Measurements from ENCODE around the gene COL6A2. TPM values are rescaled to one million over a fixed set of nuclear protein-coding genes. Genes with fewer than 3 reads are reported as not detected.
"Not testable (repeated sequence)": the region's sequence is repeated elsewhere in the genome, so short reads cannot be mapped to it uniquely, and the experiment has no call there.

COL6A2 gene
- total and polyA plus RNA-seq, 2 experiments from 2014 or later: 28.4 to 89.2 TPM

DNA sequence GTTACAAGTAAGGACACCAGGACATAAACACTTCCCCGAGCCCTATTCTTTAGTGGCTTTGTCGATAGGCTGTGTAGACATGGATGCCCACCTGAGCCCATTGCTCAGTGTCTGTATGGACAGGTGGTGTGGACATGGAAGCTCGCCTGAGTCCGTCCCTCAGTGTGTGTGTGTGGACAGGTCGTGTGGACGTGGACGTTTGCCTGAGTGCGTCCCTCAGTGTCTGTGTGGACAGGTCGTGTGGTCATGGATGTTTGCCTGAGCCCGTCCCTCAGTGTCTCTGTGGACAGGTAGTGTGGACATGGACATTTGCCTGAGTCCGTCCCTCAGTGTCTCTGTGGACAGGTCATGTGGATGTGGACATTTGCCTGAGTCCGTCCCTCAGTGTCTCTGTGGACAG, 38.7 kb upstream of the COL6A2 start (continued):
- TF ChIP-seq, protein P1, sequence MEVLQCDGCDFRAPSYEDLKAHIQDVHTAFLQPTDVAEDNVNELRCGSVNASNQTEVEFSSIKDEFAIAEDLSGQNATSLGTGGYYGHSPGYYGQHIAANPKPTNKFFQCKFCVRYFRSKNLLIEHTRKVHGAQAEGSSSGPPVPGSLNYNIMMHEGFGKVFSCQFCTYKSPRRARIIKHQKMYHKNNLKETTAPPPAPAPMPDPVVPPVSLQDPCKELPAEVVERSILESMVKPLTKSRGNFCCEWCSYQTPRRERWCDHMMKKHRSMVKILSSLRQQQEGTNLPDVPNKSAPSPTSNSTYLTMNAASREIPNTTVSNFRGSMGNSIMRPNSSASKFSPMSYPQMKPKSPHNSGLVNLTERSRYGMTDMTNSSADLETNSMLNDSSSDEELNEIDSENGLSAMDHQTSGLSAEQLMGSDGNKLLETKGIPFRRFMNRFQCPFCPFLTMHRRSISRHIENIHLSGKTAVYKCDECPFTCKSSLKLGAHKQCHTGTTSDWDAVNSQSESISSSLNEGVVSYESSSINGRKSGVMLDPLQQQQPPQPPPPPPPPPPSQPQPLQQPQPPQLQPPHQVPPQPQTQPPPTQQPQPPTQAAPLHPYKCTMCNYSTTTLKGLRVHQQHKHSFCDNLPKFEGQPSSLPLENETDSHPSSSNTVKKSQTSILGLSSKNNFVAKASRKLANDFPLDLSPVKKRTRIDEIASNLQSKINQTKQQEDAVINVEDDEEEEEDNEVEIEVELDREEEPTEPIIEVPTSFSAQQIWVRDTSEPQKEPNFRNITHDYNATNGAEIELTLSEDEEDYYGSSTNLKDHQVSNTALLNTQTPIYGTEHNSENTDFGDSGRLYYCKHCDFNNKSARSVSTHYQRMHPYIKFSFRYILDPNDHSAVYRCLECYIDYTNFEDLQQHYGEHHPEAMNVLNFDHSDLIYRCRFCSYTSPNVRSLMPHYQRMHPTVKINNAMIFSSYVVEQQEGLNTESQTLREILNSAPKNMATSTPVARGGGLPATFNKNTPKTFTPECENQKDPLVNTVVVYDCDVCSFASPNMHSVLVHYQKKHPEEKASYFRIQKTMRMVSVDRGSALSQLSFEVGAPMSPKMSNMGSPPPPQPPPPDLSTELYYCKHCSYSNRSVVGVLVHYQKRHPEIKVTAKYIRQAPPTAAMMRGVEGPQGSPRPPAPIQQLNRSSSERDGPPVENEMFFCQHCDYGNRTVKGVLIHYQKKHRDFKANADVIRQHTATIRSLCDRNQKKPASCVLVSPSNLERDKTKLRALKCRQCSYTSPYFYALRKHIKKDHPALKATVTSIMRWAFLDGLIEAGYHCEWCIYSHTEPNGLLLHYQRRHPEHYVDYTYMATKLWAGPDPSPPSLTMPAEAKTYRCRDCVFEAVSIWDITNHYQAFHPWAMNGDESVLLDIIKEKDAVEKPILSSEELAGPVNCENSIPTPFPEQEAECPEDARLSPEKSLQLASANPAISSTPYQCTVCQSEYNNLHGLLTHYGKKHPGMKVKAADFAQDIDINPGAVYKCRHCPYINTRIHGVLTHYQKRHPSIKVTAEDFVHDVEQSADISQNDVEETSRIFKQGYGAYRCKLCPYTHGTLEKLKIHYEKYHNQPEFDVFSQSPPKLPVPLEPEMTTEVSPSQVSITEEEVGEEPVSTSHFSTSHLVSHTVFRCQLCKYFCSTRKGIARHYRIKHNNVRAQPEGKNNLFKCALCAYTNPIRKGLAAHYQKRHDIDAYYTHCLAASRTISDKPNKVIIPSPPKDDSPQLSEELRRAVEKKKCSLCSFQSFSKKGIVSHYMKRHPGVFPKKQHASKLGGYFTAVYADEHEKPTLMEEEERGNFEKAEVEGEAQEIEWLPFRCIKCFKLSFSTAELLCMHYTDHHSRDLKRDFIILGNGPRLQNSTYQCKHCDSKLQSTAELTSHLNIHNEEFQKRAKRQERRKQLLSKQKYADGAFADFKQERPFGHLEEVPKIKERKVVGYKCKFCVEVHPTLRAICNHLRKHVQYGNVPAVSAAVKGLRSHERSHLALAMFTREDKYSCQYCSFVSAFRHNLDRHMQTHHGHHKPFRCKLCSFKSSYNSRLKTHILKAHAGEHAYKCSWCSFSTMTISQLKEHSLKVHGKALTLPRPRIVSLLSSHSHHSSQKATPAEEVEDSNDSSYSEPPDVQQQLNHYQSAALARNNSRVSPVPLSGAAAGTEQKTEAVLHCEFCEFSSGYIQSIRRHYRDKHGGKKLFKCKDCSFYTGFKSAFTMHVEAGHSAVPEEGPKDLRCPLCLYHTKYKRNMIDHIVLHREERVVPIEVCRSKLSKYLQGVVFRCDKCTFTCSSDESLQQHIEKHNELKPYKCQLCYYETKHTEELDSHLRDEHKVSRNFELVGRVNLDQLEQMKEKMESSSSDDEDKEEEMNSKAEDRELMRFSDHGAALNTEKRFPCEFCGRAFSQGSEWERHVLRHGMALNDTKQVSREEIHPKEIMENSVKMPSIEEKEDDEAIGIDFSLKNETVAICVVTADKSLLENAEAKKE (CRISPR knock-in tag; IDR thresholded peaks at IDR 0.05): no peak
- TF ChIP-seq EZH2phosphoT487 (IDR thresholded peaks at IDR 0.05; ENCODE audit: unreplicated experiment): no peak

DNA sequence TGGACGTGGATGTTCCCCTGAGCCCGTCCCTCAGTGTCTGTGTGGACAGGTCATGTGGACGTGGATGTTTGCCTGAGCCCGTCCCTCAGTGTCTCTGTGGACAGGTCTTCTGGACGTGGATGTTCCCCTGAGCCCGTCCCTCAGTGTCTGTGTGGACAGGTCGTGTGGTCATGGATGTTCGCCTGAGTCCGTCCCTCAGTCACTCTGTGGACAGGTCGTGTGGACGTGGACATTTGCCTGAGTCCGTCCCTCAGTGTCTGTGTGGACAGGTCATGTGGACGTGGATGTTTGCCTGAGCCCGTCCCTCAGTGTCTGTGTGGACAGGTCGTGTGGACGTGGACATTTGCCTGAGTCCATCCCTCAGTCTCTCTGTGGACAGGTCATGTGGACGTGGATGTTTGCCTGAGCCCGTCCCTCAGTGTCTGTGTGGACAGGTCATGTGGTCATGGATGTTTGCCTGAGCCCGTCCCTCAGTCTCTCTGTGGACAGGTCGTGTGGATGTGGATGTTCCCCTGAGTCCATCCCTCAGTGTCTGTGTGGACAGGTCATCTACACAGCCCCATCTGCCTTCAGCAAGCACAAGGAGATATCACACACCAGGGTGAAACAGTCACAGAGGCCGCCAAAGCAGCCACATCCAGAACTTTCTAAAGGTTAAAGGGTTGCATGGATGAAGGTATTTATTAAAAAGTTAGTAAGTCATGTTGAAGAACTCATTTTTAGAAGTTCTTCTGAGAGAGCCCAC, 38.0 kb upstream of the COL6A2 start:
- H3K9me3 Mint-ChIP-seq: peaks cover 61% of the 10 kb centered on the region
- H3K27ac ChIP-seq (ENCODE audit: low read depth); H3K4me1 Mint-ChIP-seq; ATAC-seq; H3K79me2 ChIP-seq (replicated peaks; ENCODE audit: insufficient read depth); H3K4me3 ChIP-seq; H3K27me3 ChIP-seq (ENCODE audit: insufficient read depth); H3K4me2 ChIP-seq; H2AFZ ChIP-seq; H3K4me1 ChIP-seq (ENCODE audit: insufficient read depth); H3K36me3 ChIP-seq (ENCODE audit: insufficient read depth); H3K9me2 ChIP-seq (ENCODE audit: insufficient read depth); H3F3A ChIP-seq (replicated peaks; ENCODE audit: low read depth); H4K20me1 ChIP-seq (replicated peaks; ENCODE audit: insufficient read depth); H3K4me3 Mint-ChIP-seq; DNase-seq (ENCODE audit: low spot score); H3K27ac Mint-ChIP-seq: not testable (repeated sequence)
- H3K27me3 Mint-ChIP-seq (ENCODE audit: insufficient read depth, low read depth, poor library complexity): peaks cover 20% of the 10 kb centered on the region
- peaks cover 28% of the 10 kb centered on the region for H3K36me3 Mint-ChIP-seq (ENCODE audit: low read depth)

DNA sequence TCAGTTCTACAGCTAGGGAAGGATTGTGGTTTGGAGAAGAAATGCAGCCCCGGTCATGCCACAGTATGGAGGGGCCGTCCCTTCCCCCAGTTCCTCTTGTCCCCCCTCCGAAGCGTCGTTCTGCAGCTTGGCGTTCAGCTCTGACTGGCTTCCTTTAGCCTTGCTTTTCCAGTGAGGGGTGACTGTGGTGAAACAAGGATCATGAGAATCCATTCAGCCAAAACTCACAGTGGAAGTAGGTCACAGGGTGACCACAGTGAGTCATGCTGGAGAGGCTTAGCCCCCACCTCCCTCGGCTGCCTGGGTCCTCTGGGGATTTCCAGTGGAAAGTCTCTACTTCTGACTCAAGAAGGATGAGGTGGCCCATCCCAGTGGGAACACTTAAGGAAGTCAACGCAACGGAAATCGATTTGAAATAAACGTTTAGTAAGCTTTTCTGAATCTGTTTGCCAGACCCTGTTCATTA, 37.3 kb upstream of the COL6A2 start:
- peaks cover 61% of the 10 kb centered on the region for H3K9me3 Mint-ChIP-seq
- Histone ChIP-seq H3K27me3 (ENCODE audit: insufficient read depth) (no peaks in the 10 kb centered on the region), H3K27ac (ENCODE audit: low read depth) (no peak overlapping the region), H3K9me2 (ENCODE audit: insufficient read depth) (no peaks in the 10 kb centered on the region), H3K79me2 (replicated peaks; ENCODE audit: insufficient read depth) (no peaks in the 10 kb centered on the region), H3K4me1 (ENCODE audit: insufficient read depth) (no peaks in the 10 kb centered on the region; the same call in 1 of the 2 replicates), H4K20me1 (replicated peaks; ENCODE audit: insufficient read depth) (no peaks in the 10 kb centered on the region), H3F3A (replicated peaks; ENCODE audit: low read depth) (0 out of 2 replicates have a peak, but pooled peaks cover 4% of the 10 kb centered on the region), H3K4me2 (no peak overlapping the region), H3K4me3 (no peak overlapping the region), H3K36me3 (ENCODE audit: insufficient read depth) (no peaks in the 10 kb centered on the region), H2AFZ (no peak overlapping the region)
- peaks cover 11% of the 10 kb centered on the region for H3K4me1 Mint-ChIP-seq
- no peak overlapping the region for H3K4me3 Mint-ChIP-seq
- H3K27ac Mint-ChIP-seq: no peak overlapping the region
- no peak for DNase-seq (ENCODE audit: low spot score)
- peaks cover 28% of the 10 kb centered on the region for H3K36me3 Mint-ChIP-seq (ENCODE audit: low read depth)
- ATAC-seq: no peak
- peaks cover 18% of the 10 kb centered on the region for H3K27me3 Mint-ChIP-seq (ENCODE audit: insufficient read depth, low read depth, poor library complexity)
- no peak for TF ChIP-seq EZH2phosphoT487 (IDR thresholded peaks at IDR 0.05; ENCODE audit: unreplicated experiment)
- no peak for TF ChIP-seq JUNB (IDR thresholded peaks at IDR 0.05; ENCODE audit: unreplicated experiment)
- no peak for TF ChIP-seq ZNF114 (CRISPR knock-in tag; IDR thresholded peaks at IDR 0.05)
- TF ChIP-seq NANOG (IDR thresholded peaks at IDR 0.05; ENCODE audit: borderline replicate concordance): no peak
- TF ChIP-seq ZNF331 (CRISPR knock-in tag; IDR thresholded peaks at IDR 0.05; ENCODE audit: low read depth): no peak
- TF ChIP-seq CREB1 (CRISPR knock-in tag; IDR thresholded peaks at IDR 0.05; ENCODE audit: low read depth): no peak
- TF ChIP-seq, protein P2, sequence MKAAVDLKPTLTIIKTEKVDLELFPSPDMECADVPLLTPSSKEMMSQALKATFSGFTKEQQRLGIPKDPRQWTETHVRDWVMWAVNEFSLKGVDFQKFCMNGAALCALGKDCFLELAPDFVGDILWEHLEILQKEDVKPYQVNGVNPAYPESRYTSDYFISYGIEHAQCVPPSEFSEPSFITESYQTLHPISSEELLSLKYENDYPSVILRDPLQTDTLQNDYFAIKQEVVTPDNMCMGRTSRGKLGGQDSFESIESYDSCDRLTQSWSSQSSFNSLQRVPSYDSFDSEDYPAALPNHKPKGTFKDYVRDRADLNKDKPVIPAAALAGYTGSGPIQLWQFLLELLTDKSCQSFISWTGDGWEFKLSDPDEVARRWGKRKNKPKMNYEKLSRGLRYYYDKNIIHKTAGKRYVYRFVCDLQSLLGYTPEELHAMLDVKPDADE (IDR thresholded peaks at IDR 0.05): no peak
- no peak for TF ChIP-seq REST (IDR thresholded peaks at IDR 0.05; ENCODE audit: unreplicated experiment)

Data from GM23338 (cell line).